Erythroblast (primary cell): ENCODE data around the gene TMEM229B.

Source experiments
- GATA1 ChIP-seq: IDR thresholded peaks from 2 replicates; pipeline ENCODE4 v1.6.1; 2011; ENCODE audit warnings: low read depth, mild to moderate bottlenecking, control low read depth, low read length, moderate library complexity
- POLR2A ChIP-seq: IDR thresholded peaks from 2 replicates; pipeline ENCODE4 v1.6.1; 2011; ENCODE audit warnings: mild to moderate bottlenecking, low read length

- TF ChIP-seq POLR2A (no peak), GATA1 (no peak)
Observed at GRCh38 chr14:67514203-67514607, 25.7 kb upstream of the TMEM229B start.
